ENCODE measurements around the gene SPI1.

SPI1 gene

GRCh38 chr11:47410370-47411264 lies 32.3 kb upstream of the SPI1 start:
- Histone ChIP-seq H3K4me1 (ENCODE audit: control insufficient read depth, insufficient read depth, low read length) (no peaks in the 10 kb centered on the region), H3K9me3 (ENCODE audit: control insufficient read depth, insufficient read depth, low read depth, low read length) (no peaks in the 10 kb centered on the region), H3K36me3 (ENCODE audit: control insufficient read depth in 2 of 2, insufficient read depth in 1 of 2, low read length in 2 of 2) (peaks cover 0 to 50% of the 10 kb centered on the region in 2 experiments; a peak in 1 of 3 replicates), H3K27ac (ENCODE audit: extremely low read depth, low read depth, low read length) (0 out of 2 replicates have a peak overlapping the region, but pooled peaks have one; percentile 16), H3K4me3 (ENCODE audit: low read depth, low read length) (no peak overlapping the region)
- TF ChIP-seq ZNF654 (tag by site-specific recombination; IDR thresholded peaks at IDR 0.05; ENCODE audit: low read depth) (no peak), REST (tag by site-specific recombination; IDR thresholded peaks at IDR 0.05) (no peak), ZNF223 (tag by site-specific recombination; IDR thresholded peaks at IDR 0.05) (no peak), GLI2 (tag by site-specific recombination; IDR thresholded peaks at IDR 0.05; ENCODE audit: borderline replicate concordance, low read depth) (no peak), ZNF768 (tag by site-specific recombination; IDR thresholded peaks at IDR 0.05) (0 out of 2 replicates have a peak, but pooled peaks have one; percentile 7)
- ChIA-PET CTCF (interaction anchor here (0.6 to 4.9 kb wide), 8 partner anchors 12 to 42 kb away, joined by 4 to 32 read pairs (median 6); partner anchors contain the start of gene PSMC3), POLR2A (interaction anchor here (0.5 to 6.0 kb wide), 3 partner anchors 11 to 35 kb away, joined by 3 to 37 read pairs (median 4); partner anchors contain the start of gene PSMC3)

GRCh38 chr11:47409440-47410369 lies 31.4 kb upstream of the SPI1 start:
- Histone ChIP-seq H3K4me1 (ENCODE audit: control insufficient read depth, insufficient read depth, low read length) (no peaks in the 10 kb centered on the region), H3K36me3 (ENCODE audit: control insufficient read depth in 2 of 2, insufficient read depth in 1 of 2, low read length in 2 of 2) (peaks cover 0 to 41% of the 10 kb centered on the region in 2 experiments; a peak in 1 of 3 replicates), H3K9me3 (ENCODE audit: control insufficient read depth, insufficient read depth, low read depth, low read length) (no peaks in the 10 kb centered on the region), H3K4me3 (ENCODE audit: low read depth, low read length) (peak overlapping the region; percentile 86), H3K27ac (ENCODE audit: extremely low read depth, low read depth, low read length) (no peak overlapping the region)
- POLR2A ChIA-PET: interaction anchor here (1.1 to 6.0 kb wide), 2 partner anchors 12 to 16 kb away, joined by 4 to 37 read pairs; partner anchors contain the start of gene PSMC3
- CTCF ChIA-PET: interaction anchor here (0.6 to 4.9 kb wide), 5 partner anchors 11 to 55 kb away, joined by 4 to 32 read pairs (median 4); partner anchors contain the start of gene PSMC3
- TF ChIP-seq ZNF16 (tag by site-specific recombination; IDR thresholded peaks at IDR 0.05; ENCODE audit: low read depth) (no peak), ZNF600 (tag by site-specific recombination; IDR thresholded peaks at IDR 0.05) (0 out of 2 replicates have a peak, but pooled peaks have one; percentile 10), ZNF843 (tag by site-specific recombination; IDR thresholded peaks at IDR 0.05) (no peak), SP7 (tag by site-specific recombination; IDR thresholded peaks at IDR 0.05) (peak; percentile 50), PRDM2 (tag by site-specific recombination; IDR thresholded peaks at IDR 0.05; ENCODE audit: borderline replicate concordance) (no peak), ZFHX2 (tag by site-specific recombination; conservative IDR thresholded peaks at IDR 0.05) (no peak), ZNF341 (tag by site-specific recombination; IDR thresholded peaks at IDR 0.05; ENCODE audit: low read depth) (no peak), ZSCAN4 (tag by site-specific recombination; IDR thresholded peaks at IDR 0.05) (no peak), PATZ1 (tag by site-specific recombination; IDR thresholded peaks at IDR 0.05) (0 out of 2 replicates have a peak, but pooled peaks have one; percentile 6)

Data from HEK293 (cell line).